Hepatocyte (in vitro differentiated cells): Measurements from ENCODE around the gene FAF1.

ENCODE experiments used
- CTCF ChIP-seq: fragments of 200-600 bp; sonication (generic); IDR thresholded peaks from 2 replicates; pipeline ENCODE4 v1.5.1; 2016; ENCODE audit warnings: antibody characterized with exemption, mild to moderate bottlenecking; ENCODE audit not compliant: poor library complexity
- EZH2 ChIP-seq: fragments of 200-600 bp; sonication (generic); IDR thresholded peaks from 2 replicates; pipeline ENCODE4 v1.6.1; 2016; ENCODE audit warnings: antibody characterized with exemption, mild to moderate bottlenecking, borderline replicate concordance
- EZH2phosphoT487 ChIP-seq: fragments of 200-600 bp; sonication (generic); IDR thresholded peaks from one replicate; pipeline ENCODE4 v1.6.1; 2018; ENCODE audit warnings: antibody characterized with exemption, mild to moderate bottlenecking, low read depth, moderate library complexity; ENCODE audit not compliant: unreplicated experiment, severe bottlenecking

- TF ChIP-seq CTCF (no peak), EZH2 (peak; percentile 66), EZH2phosphoT487 (peak; percentile 85)
Measured at GRCh38 chr1:50420689-50421365, 539.2 kb downstream of the FAF1 start.
